GM18507 (cell line): ENCODE results near the gene SPEF2.
A peak's percentile ranks its signal among the peaks of the same experiment; 100 is the strongest.

Source experiments
- DNase-seq: peaks from one replicate; pipeline ENCODE4 v3.0.0; 2011; ENCODE audit warnings: low read depth; ENCODE audit not compliant: insufficient read length; ENCODE audit errors: extremely low spot score
- FAIRE-seq: peaks from 2 replicates; lab custom pipeline; 2011; peaks lifted over from hg19 to GRCh38; lab: Jason Lieb, UNC

Gene SPEF2

DNA sequence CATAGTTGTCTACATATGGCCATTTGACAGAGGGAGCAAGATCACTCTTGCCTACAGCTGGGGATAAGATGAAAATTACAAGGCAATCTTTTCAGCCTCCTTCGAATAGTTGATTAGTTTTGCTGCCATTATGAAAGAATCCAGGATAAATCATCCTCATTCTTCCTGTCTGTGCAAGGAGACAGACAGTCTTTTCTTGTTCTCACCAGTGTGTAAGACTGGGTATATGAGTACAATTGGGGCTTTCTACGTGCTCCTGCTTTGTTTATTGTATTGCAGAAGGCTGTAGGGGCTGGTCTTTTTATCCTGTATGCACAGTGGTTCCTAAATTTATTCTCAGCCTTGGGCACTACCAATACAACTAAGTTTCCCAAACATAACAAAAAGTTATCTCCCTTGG, 76.8 kb downstream of the SPEF2 start:
- FAIRE-seq (no peak), DNase-seq (no peak)

DNA sequence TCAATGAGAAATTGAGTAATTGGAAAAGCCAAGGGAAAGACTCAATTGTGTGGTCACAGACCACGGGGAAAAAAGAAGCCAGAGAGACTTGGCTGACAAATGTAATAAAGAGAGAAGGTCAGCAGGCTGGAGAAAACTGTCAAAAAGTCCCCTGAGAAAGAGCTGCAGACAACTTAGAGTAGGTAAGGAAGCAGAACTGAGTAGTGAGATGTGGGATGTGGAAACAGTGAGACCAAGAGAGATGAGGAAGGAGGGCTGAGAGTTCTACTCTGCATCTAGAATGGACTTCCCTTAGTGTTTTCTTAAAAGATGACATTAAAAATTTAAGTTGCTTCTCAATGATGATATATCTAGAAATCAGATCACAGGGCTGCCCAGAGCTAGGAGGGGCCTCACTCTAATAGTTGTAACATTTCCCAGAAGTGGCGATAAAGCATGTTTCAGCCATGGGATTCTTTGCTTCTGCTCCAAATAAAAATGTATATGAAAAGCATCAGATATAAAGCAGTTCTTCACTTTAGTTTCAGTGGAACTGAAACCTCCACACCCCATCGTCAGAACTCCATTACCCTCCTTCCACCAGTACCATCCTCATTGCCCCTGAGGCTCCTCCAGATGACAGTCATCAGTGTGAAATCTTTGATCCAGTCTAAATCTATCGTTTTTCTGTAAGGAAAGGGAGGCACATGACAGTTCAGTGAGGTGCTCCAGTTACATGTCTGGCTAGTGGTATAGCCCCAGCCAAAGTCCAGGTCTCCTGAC, 80.6 kb downstream of the SPEF2 start:
- no peak for DNase-seq
- FAIRE-seq: no peak

DNA sequence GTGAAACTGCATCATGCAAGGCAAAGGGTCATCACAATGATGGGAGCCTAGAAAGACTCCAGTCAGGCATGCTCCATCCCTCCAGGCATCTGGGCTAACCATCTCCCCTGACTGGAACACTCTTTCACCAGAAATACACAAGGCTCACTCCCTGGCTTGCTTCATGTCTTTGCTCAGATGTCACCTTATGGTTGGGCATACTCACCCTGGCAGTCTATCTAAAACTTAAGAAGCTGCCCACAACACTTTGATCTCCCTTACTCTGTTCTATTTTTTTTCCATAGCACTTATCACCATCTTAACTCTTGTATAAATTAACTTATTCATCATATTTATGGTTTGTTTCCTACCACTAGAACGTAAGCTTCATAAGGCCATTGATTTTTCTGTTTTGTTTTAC, 90.0 kb downstream of the SPEF2 start:
- DNase-seq: no peak
- no peak for FAIRE-seq

DNA sequence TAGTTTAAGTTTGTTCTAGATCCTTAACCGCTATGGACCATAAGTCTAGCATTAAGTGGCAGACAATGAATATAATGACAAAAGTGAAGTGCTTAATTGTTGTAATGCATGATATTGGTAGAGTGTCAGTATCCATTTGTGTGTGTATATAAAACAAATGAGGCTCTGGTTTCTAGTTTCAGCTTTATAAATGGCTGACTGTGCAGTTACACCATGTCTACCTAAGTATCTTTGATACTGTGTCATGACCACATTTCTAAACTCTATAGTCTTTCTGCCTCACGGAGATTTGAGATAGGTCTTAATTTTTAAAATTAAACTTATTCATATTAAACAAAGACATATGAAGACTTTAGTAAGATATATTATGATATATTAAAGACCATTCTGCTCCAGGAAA, 92.0 kb downstream of the SPEF2 start:
- DNase-seq (no peak), FAIRE-seq (no peak)

DNA sequence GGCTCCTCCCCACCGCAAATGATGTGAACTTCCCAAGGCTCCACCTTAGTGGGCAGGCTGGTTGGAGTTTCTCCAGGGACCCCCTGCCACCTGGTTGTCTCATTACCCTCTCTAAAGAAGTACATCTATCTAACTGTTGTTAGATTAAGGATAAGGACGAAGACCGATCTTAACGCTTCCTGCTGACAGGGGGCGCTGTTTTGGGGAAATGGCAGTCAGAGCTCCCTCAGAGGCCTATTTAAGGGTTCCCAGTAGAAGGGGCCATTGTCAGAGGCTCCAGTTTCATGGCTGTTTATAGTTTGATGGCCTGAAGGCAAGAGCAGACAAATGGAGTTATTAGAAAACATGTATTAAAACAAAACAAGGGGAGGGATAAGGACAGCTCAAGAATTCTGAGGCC, 100.1 kb downstream of the SPEF2 start:
- no peak for DNase-seq
- no peak for FAIRE-seq

DNA sequence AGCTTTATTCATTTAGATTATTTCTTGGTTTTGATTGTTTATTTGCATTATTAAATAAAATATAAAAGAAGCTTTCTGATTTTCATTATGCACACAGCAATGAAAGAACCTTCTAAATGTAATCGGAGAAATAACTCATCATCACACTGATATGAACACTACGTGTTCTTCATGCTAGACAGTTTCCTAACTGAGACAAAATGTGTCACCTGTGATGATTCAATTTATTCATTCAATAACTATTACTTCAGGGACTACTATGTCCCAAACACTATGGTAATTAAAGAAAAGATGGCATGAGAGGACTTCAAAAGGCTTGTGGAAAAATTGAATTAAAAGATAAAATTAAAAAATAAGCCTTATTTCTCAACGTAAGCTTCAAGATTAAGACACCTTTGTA, 118.1 kb downstream of the SPEF2 start:
- DNase-seq: no peak
- no peak for FAIRE-seq

DNA sequence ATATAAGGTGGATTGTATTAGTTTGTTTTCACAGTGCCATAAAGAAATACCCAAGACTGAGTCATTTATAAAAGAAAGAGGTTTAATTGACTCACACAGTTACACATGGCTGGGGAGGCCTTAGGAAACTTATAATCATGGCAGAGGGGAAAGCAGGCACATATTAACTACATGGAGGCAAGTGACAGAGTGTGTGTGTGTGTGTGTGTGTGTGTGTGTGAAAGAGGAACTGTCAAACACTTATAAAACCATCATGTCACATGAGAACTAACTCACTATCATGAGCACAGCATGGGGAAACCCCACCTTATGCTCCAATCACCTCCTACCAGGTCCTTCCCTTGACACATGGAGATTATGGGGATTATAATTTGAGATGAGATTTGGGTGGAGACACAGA, 118.6 kb downstream of the SPEF2 start:
- no peak for DNase-seq
- peak; percentile 42 for FAIRE-seq

DNA sequence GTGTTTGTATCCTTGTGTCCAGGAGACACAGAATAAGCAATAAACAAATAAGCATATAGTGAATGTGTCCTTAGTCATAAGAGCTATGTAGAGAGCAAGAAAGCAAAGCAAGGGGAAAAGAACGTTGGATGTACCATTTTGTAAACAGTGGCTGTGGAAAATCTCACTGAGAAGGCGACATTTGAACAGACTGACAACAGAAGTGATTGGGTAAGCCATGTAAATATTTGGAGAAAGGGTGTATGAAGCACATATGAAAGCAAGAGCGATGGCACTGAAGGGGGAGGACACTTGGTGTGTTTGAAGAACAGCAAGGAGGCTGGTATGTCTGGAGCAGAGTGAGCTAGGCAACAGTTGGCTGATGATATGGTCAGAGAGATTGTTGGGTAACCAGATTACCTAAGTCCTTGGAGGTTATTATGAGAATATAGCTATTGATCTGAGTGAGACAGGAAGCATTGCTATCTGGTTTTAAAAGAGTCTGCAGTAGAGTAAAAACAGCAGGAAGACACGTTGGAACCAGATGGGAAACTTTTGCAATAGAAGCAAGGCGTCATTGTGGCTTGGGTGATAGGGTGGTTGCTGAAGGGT, 123.6 kb downstream of the SPEF2 start:
- DNase-seq (no peak), FAIRE-seq (no peak)

DNA sequence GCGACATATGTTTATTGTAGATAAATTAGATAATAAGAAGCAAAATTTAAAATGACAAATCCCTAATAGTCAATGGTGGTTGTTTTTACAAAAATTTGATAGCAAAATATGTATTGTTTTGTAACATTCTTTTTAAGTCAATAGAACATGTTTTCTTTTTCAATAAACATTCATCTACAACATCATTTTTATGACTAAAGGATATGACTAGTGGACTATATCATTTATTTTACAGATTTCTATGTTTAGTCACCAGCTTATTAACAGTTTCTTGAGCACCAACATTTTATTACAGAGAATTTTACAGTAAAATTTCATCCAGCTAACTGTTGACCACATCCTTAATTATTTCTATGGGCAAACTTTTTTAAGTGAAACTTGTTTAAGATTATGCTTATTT, 124.3 kb downstream of the SPEF2 start:
- DNase-seq (no peak), FAIRE-seq (no peak)

DNA sequence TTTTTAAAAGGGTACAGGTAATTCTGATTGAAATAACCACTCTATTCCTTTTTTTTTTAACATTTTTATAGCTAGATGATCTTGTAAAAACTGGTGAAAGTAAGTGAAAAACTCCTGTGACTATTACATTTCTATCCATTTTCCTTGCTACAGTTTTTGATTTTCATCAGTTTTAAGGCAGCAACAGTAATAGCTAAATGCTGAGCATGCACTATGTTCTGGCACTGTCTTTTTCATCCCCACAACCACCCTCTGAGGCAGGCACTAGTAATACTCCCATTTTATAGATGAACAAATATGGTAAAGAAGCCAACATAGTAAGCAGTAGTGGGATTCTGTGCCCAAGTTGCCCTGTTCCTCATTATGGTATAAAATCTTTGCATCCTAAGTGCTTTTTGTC, 126.0 kb downstream of the SPEF2 start:
- no peak for FAIRE-seq
- DNase-seq: no peak

DNA sequence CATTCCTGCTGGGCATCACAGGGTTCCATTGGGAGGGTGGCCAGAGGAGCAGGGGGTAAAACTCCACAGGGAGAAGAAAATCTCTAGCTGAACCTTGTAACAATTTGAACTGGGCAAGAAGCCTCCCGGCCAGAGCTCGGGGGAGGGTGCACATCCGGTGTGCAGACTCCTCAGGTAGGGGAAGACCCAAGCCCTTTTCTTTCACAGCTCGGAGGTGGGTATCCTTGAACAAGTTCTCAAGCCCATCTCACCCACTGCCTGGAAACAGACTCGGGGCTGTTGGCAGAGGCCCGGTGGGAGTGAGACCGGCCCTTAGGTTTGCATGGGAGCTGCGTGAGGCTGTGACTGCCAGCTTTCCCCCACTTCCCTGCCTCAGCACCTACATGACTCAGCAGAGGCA, 127.5 kb downstream of the SPEF2 start:
- FAIRE-seq: no peak
- no peak for DNase-seq

DNA sequence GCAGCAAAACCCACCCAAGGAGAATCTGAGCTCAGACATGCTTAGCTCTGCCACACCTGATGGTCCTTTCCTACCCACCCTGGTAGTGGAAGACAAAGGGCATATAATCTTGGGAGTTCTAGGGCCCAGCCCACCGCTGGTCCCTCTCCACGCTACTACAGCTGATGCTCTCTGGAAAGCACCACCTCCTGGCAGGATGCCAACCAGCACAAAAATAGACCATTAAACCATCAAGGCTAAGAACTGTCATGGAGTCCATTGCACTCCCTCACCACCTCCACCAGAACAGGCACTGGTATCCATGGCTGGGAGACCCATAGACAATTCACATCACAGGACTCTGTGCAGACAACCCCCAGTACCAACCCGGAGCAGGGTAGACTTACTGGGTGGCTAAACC, 128.0 kb downstream of the SPEF2 start:
- DNase-seq (no peak), FAIRE-seq (no peak)

DNA sequence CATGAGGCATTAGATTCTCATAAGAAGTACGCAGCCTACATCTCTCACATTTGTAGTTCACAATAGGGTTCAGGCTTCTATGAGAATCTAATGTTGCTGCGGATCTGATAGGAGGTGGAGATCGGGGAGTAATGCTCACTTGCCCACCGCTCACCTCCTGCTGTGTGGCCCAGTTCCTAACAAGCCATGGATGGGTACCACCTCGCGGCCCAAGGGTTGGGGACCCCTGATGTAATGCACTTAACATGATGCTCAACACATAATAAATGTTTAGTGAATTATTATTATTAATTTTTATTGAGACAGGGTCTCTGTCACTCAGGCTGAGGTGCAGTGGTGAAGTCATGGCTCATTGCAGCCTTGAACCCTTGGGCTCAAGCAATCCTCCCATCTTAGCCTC, 134.3 kb downstream of the SPEF2 start:
- DNase-seq: no peak
- FAIRE-seq: no peak

DNA sequence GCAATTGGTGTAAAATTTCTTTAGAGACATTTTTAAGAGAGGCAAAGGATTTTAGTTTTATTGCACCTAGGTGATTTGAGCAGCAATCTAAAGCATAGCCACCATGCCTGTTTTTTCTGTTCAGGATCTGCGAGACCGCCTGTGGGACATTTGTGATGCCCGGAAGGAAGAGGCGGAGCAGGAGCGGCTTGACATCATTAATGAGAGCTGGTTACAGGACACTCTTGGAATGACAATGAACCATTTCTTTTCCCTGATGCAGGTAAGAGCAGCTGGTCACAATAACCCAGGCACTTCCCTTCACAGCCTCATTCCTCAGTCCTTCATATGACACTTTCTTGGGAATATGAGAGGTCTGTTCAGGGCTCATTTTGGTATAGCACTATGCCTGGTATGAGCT, 135.8 kb downstream of the SPEF2 start:
- FAIRE-seq (no peak), DNase-seq (no peak)

DNA sequence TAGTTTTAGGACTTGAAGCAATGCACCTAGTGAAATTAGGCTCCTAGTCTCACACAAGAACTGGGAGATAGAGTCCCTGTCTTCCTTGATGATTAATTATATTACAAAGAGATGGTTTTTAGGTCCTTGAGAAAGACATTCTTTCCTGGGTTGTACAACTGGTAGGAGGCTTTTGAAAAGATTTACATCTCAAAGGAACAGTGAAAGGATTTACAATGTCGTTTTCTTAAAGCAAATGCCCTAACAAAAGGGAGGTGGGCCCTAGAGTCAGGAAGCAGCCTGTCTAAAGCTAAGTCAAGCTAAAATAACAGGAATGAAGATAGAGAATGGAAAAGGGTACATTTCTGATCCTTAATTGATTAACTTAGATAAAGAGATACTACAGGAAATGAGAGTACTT, 136.8 kb downstream of the SPEF2 start:
- FAIRE-seq (no peak), DNase-seq (no peak)

DNA sequence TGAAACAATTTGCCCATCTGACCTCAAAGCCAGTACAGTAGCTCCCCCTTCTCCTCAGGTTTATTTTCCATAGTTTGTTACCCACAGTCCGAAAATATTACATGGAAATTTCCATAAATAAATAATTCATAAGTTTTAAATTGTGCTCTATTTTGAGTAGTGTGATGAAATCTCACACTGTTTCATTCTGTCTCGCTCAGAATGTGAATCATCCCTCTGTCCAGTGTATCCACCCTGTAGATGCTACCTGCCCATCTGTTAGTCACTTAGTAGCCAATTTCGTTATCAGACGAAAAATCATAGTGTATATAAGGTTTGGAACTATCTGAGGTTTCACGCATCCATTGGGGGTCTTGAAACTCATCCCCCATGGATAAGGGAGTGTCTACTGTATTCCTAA, 138.3 kb downstream of the SPEF2 start:
- FAIRE-seq: no peak

DNA sequence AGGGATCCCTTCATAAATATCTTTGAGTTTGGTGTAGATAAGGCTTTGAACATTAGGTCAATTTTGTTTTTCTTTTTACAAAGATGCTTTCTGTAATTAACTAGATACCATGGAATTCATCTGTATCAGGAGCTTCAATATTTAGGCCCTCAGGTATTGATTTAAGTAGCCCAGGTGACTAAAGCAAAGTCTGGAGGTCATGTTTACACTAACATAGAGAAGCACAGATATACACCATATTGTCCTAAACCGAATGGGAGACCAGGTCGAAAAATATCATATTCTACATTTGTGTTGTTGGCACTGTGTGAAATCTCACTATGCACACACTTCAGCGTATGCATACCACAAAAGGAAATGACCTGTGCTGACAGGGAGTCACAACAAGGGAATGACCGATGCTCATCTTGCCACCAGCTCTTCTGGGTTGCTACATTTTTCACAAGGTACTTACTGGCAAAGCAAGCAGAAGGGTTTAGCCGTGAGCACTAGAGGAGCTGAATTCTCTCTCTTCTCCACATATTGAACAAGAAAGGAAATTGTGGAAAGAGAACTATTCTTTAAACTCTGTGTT, 140.6 kb downstream of the SPEF2 start:
- FAIRE-seq: no peak
- DNase-seq: no peak

More for the DNA sequence above, 138.3 kb downstream of the SPEF2 start:
- DNase-seq: no peak

DNA sequence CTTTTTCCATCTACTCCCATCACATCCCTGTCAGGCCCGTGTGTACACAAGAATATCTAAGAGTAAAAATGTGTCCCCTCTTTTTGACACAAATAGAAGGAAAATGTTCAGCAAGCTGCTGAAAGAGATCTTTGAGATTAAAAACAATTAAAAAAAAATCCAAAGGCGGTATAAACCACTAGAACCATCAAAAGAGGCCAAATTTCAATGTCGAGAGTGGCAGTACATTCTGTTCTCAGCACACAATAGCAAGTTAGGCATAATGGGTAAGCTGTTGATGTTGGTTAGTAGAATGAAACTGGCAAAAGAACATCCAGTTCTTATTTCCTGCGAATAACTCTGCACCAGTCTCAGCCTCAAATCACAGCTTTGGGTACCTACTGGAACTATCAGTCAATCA, 143.9 kb downstream of the SPEF2 start:
- DNase-seq (no peak), FAIRE-seq (no peak)

DNA sequence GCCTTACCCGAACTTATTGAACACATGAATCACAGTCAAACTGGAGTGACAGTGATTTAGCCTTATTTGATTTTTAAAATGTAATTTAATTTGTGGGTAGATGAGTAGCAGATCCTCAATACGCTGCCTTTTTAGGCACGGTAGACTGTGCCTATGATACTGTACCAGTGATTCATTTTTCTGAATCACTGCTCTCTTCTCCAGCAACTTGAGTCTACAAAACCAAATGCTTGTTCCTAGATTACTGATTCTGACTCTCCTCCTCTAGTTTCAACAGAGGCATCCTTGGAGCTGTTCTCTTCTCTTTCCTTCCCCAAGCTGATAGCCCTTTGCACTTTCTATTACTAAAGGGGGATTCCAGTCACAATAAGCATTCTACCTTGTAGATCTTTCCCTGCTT, 144.7 kb downstream of the SPEF2 start:
- FAIRE-seq (no peak), DNase-seq (no peak)

DNA sequence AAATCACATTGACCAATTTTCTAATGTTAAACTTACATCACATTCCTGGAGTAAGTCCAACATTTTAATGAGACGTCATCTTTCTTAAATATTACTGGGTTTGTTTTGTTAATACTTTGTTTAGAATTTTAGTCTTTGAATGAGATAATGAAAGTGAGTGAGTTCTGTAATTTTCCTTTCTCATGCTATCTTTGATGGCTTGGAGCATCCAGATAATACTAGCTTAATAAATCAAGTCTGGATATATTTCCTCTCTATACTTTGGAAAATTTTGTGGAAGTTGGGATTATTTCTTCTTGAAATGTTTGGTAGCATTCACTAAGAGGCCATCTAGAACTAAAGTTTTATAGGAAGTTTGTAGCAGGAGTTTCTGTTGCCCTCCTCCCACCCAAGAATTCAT, 148.3 kb downstream of the SPEF2 start:
- no peak for DNase-seq
- no peak for FAIRE-seq

DNA sequence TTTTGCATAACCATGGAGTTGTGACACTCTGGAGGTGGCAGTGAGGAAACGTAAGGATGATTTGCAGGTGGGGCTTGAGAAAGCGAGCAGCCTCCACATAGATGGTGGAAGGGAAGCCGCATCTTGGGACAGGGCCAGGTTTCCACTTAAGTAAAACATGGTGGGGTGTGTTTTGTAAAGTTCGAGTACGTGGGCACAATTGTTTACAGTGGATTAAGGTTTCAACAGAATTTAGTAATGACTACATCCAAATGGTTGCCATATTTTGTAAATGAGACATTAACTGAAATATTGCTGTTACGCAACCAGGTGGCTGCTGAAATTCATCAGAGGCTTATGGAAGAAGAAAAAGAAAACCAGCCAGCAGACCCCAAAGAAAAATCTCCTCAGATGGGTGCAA, 153.6 kb downstream of the SPEF2 start:
- DNase-seq (no peak), FAIRE-seq (no peak)
